Measurements from ENCODE around the gene ARL15. TPM values are rescaled to one million over a fixed set of nuclear protein-coding genes. Genes with fewer than 3 reads are reported as not detected.

The ARL15 gene
- total RNA-seq, 4 donors from 2014 or later: 19.9 to 57.0 (median 36.9) TPM

- Histone ChIP-seq H3K27ac (no peak overlapping the region), H3K36me3 (no peaks in the 10 kb centered on the region), H3K27me3 (no peaks in the 10 kb centered on the region), H3K4me3 (no peak overlapping the region), H3K4me1 (peaks cover 4% of the 10 kb centered on the region), H3K9me3 (no peaks in the 10 kb centered on the region)
- TF ChIP-seq EP300 (IDR thresholded peaks at IDR 0.05): no peak
- TF ChIP-seq CTCF (IDR thresholded peaks at IDR 0.05): no peak
- no peak for TF ChIP-seq POLR2AphosphoS5 (IDR thresholded peaks at IDR 0.05)
- TF ChIP-seq POLR2A (IDR thresholded peaks at IDR 0.05): no peak
- no peak for DNase-seq (ENCODE audit: low spot score in 2 of 2)
- 85% methylated on average over 4 of the region's 4 CpGs for WGBS
Measured at GRCh38 chr5:54214722-54215121, 95.7 kb downstream of the ARL15 start.

GRCh38 chr5:54212331-54212730 lies 98.0 kb downstream of the ARL15 start:
- no peak for TF ChIP-seq EP300 (IDR thresholded peaks at IDR 0.05)
- no peak for TF ChIP-seq CTCF (IDR thresholded peaks at IDR 0.05)
- no peak for TF ChIP-seq POLR2AphosphoS5 (IDR thresholded peaks at IDR 0.05)
- no peak for TF ChIP-seq POLR2A (IDR thresholded peaks at IDR 0.05)
- Histone ChIP-seq H3K4me1 (no peaks in the 10 kb centered on the region), H3K27me3 (no peaks in the 10 kb centered on the region), H3K27ac (no peak overlapping the region), H3K36me3 (no peaks in the 10 kb centered on the region), H3K9me3 (no peaks in the 10 kb centered on the region), H3K4me3 (no peak overlapping the region)
- WGBS: 95% methylated on average over 1 of the region's 1 CpG
- DNase-seq (ENCODE audit: low spot score in 2 of 2): no peak

GRCh38 chr5:54211912-54212311 lies 98.5 kb downstream of the ARL15 start:
- no peak for DNase-seq (ENCODE audit: low spot score in 2 of 2)
- Histone ChIP-seq H3K4me1 (no peaks in the 10 kb centered on the region), H3K27ac (no peak overlapping the region), H3K4me3 (no peak overlapping the region), H3K36me3 (no peaks in the 10 kb centered on the region), H3K27me3 (no peaks in the 10 kb centered on the region), H3K9me3 (no peaks in the 10 kb centered on the region)
- WGBS: 64% methylated on average over 3 of the region's 3 CpGs
- TF ChIP-seq CTCF (IDR thresholded peaks at IDR 0.05) (no peak), POLR2AphosphoS5 (IDR thresholded peaks at IDR 0.05) (no peak), EP300 (IDR thresholded peaks at IDR 0.05) (no peak), POLR2A (IDR thresholded peaks at IDR 0.05) (no peak)

GRCh38 chr5:54207566-54207965 lies 102.8 kb downstream of the ARL15 start:
- Histone ChIP-seq H3K4me3 (no peak overlapping the region), H3K27me3 (no peaks in the 10 kb centered on the region), H3K27ac (no peak overlapping the region), H3K36me3 (no peaks in the 10 kb centered on the region), H3K4me1 (no peaks in the 10 kb centered on the region), H3K9me3 (no peaks in the 10 kb centered on the region)
- WGBS: 95% methylated on average over 1 of the region's 1 CpG
- no peak for DNase-seq (ENCODE audit: low spot score in 2 of 2)
- no peak for TF ChIP-seq EP300 (IDR thresholded peaks at IDR 0.05)
- no peak for TF ChIP-seq POLR2AphosphoS5 (IDR thresholded peaks at IDR 0.05)
- TF ChIP-seq POLR2A (IDR thresholded peaks at IDR 0.05): no peak

GRCh38 chr5:54206580-54207229 lies 103.7 kb downstream of the ARL15 start:
- Histone ChIP-seq H3K27ac (no peak overlapping the region), H3K9me3 (no peaks in the 10 kb centered on the region), H3K27me3 (no peaks in the 10 kb centered on the region), H3K4me1 (no peaks in the 10 kb centered on the region), H3K4me3 (no peak overlapping the region), H3K36me3 (no peaks in the 10 kb centered on the region)
- 82% methylated on average over 7 of the region's 7 CpGs for WGBS
- no peak for DNase-seq (ENCODE audit: low spot score in 2 of 2)
- TF ChIP-seq EP300 (IDR thresholded peaks at IDR 0.05) (no peak), POLR2AphosphoS5 (IDR thresholded peaks at IDR 0.05) (no peak), CTCF (IDR thresholded peaks at IDR 0.05) (no peak)

GRCh38 chr5:54205918-54206317 lies 104.5 kb downstream of the ARL15 start:
- Histone ChIP-seq H3K27me3 (no peaks in the 10 kb centered on the region), H3K27ac (no peak overlapping the region), H3K9me3 (no peaks in the 10 kb centered on the region), H3K4me1 (no peaks in the 10 kb centered on the region), H3K4me3 (no peak overlapping the region), H3K36me3 (no peaks in the 10 kb centered on the region)
- no peak for DNase-seq (ENCODE audit: low spot score in 2 of 2)
- TF ChIP-seq EP300 (IDR thresholded peaks at IDR 0.05) (no peak), CTCF (IDR thresholded peaks at IDR 0.05) (no peak), POLR2AphosphoS5 (IDR thresholded peaks at IDR 0.05) (no peak), POLR2A (IDR thresholded peaks at IDR 0.05) (no peak)
- WGBS: 88% methylated on average over 1 of the region's 1 CpG
